Erythroblast (primary cell): ENCODE measurements around the gene LSAMP.

Source experiments
- GATA1 ChIP-seq: IDR thresholded peaks from 2 replicates; pipeline ENCODE4 v1.6.1; 2011; ENCODE audit warnings: low read depth, mild to moderate bottlenecking, control low read depth, low read length, moderate library complexity
- POLR2A ChIP-seq: IDR thresholded peaks from 2 replicates; pipeline ENCODE4 v1.6.1; 2011; ENCODE audit warnings: mild to moderate bottlenecking, low read length

- TF ChIP-seq POLR2A (no peak), GATA1 (no peak)
Observed at GRCh38 chr3:115916866-115917265, 528.4 kb downstream of the LSAMP start.
